ENCODE measurements around the gene PERM1. TPM values are rescaled to one million over a fixed set of nuclear protein-coding genes. Genes with fewer than 3 reads are reported as not detected.

PERM1 gene
- polyA plus RNA-seq, 1 donor (not counting 4 experiments of a cell fraction or from before 2014, with no cell fraction given): not detected

DNA sequence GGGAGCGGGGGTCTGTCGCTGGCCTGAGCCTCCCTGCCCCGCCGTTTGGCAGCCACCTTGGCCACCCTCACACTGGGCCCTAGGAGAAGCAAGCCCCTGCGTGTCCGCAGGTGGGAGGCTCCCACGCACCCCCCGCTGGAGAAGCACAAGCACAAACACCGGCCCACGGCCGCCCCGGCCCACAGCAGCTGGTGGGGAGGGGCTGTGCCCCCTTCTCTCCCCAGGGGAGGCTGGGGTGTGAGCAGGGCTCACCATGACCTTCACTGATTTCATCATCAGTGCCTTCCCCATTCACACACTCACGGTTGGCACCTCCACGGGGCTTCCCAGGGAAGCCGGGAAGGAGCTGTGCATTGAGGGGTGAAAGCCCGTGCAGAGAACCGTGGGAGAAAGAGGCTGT, 45.9 kb upstream of the PERM1 start:
- Histone ChIP-seq H3K4me3 (ENCODE audit: control insufficient read depth in 2 of 3, extremely low read depth in 1 of 3, insufficient read depth in 2 of 3, low read depth in 1 of 3, low read length in 3 of 3) (no peak overlapping the region), H3K4me2 (ENCODE audit: control insufficient read depth, extremely low read depth, insufficient read depth, low read depth, low read length) (no peak overlapping the region), H3K27me3 (ENCODE audit: control insufficient read depth, extremely low read depth, insufficient read depth, low read length) (no peaks in the 10 kb centered on the region), H3K9ac (ENCODE audit: control insufficient read depth, extremely low read depth, insufficient read depth, low read length) (no peak overlapping the region), H3K36me3 (ENCODE audit: control insufficient read depth in 2 of 2, extremely low read depth in 1 of 2, insufficient read depth in 2 of 2, low read length in 2 of 2) (peaks cover 25 to 29% of the 10 kb centered on the region in 2 experiments), H3K27ac (ENCODE audit: control insufficient read depth, insufficient read depth, low read length) (no peak overlapping the region), H3K79me2 (ENCODE audit: control insufficient read depth, insufficient read depth, low read length) (peaks cover 69% of the 10 kb centered on the region), H2AFZ (ENCODE audit: control insufficient read depth, low read length) (no peak overlapping the region), H3K9me1 (ENCODE audit: control insufficient read depth, extremely low read depth, insufficient read depth, low read length) (peaks cover 5% of the 10 kb centered on the region), H4K20me1 (ENCODE audit: control insufficient read depth, extremely low read depth, insufficient read depth, low read length) (peaks cover 15% of the 10 kb centered on the region), H3K4me1 (ENCODE audit: control insufficient read depth, extremely low read depth, insufficient read depth, low read length) (peaks cover 37% of the 10 kb centered on the region), H3K9me3 (ENCODE audit: control insufficient read depth, low read depth, low read length) (no peaks in the 10 kb centered on the region)
- TF ChIP-seq, protein P1, sequence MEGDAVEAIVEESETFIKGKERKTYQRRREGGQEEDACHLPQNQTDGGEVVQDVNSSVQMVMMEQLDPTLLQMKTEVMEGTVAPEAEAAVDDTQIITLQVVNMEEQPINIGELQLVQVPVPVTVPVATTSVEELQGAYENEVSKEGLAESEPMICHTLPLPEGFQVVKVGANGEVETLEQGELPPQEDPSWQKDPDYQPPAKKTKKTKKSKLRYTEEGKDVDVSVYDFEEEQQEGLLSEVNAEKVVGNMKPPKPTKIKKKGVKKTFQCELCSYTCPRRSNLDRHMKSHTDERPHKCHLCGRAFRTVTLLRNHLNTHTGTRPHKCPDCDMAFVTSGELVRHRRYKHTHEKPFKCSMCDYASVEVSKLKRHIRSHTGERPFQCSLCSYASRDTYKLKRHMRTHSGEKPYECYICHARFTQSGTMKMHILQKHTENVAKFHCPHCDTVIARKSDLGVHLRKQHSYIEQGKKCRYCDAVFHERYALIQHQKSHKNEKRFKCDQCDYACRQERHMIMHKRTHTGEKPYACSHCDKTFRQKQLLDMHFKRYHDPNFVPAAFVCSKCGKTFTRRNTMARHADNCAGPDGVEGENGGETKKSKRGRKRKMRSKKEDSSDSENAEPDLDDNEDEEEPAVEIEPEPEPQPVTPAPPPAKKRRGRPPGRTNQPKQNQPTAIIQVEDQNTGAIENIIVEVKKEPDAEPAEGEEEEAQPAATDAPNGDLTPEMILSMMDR (optimal IDR thresholded peaks at IDR 0.05 in 1 of 3, IDR thresholded peaks at IDR 0.05 in 1 of 3, conservative IDR thresholded peaks at IDR 0.05 in 1 of 3; ENCODE audit: extremely low read depth in 1 of 3, insufficient read depth in 2 of 3, low read length in 3 of 3): no peak
- no peak for TF ChIP-seq EZH2 (IDR thresholded peaks at IDR 0.05; ENCODE audit: low read length)
- FAIRE-seq (no peak), DNase-seq (ENCODE audit: low read depth, low spot score) (no peak)
- dilution Hi-C loops (cut with MboI; ENCODE audit: extremely low pct_ligation_motif_present, low sequenced_read_pairs): no loop called here

- dilution Hi-C loops (cut with MboI; ENCODE audit: extremely low pct_ligation_motif_present, low sequenced_read_pairs): no loop called here
- Histone ChIP-seq H3K4me2 (ENCODE audit: control insufficient read depth, extremely low read depth, insufficient read depth, low read depth, low read length) (no peak overlapping the region), H3K9ac (ENCODE audit: control insufficient read depth, extremely low read depth, insufficient read depth, low read length) (no peak overlapping the region), H3K27ac (ENCODE audit: control insufficient read depth, insufficient read depth, low read length) (no peak overlapping the region), H3K27me3 (ENCODE audit: control insufficient read depth, extremely low read depth, insufficient read depth, low read length) (no peaks in the 10 kb centered on the region), H2AFZ (ENCODE audit: control insufficient read depth, low read length) (no peak overlapping the region), H4K20me1 (ENCODE audit: control insufficient read depth, extremely low read depth, insufficient read depth, low read length) (peaks cover 7% of the 10 kb centered on the region), H3K9me1 (ENCODE audit: control insufficient read depth, extremely low read depth, insufficient read depth, low read length) (no peaks in the 10 kb centered on the region), H3K4me1 (ENCODE audit: control insufficient read depth, extremely low read depth, insufficient read depth, low read length) (peaks cover 46% of the 10 kb centered on the region), H3K4me3 (ENCODE audit: control insufficient read depth in 2 of 3, extremely low read depth in 1 of 3, insufficient read depth in 2 of 3, low read depth in 1 of 3, low read length in 3 of 3) (no peak overlapping the region), H3K79me2 (ENCODE audit: control insufficient read depth, insufficient read depth, low read length) (peaks cover 72% of the 10 kb centered on the region), H3K36me3 (ENCODE audit: control insufficient read depth in 2 of 2, extremely low read depth in 1 of 2, insufficient read depth in 2 of 2, low read length in 2 of 2) (peaks cover 31 to 32% of the 10 kb centered on the region in 2 experiments), H3K9me3 (ENCODE audit: control insufficient read depth, low read depth, low read length) (no peaks in the 10 kb centered on the region)
- FAIRE-seq (no peak), DNase-seq (ENCODE audit: low read depth, low spot score) (no peak)
- TF ChIP-seq EZH2 (IDR thresholded peaks at IDR 0.05; ENCODE audit: low read length): no peak
- TF ChIP-seq, protein P1 (optimal IDR thresholded peaks at IDR 0.05 in 1 of 3, IDR thresholded peaks at IDR 0.05 in 1 of 3, conservative IDR thresholded peaks at IDR 0.05 in 1 of 3; ENCODE audit: extremely low read depth in 1 of 3, insufficient read depth in 2 of 3, low read length in 3 of 3): no peak
Observed at GRCh38 chr1:1026599-1027413, 44.9 kb upstream of the PERM1 start.

Measured in keratinocyte (primary cell).